Hepatocyte (in vitro differentiated cells): ENCODE measurements around the gene ASPDH. TPM values are rescaled to one million over a fixed set of nuclear protein-coding genes. Genes with fewer than 3 reads are reported as not detected.

Source experiments
- DNase-seq: peaks from one replicate; pipeline ENCODE4 v3.0.0-alpha.2; 2016; ENCODE audit warnings: low spot score
- H2AFZ ChIP-seq: fragments of 200-600 bp; sonication (generic); 2 replicates; pipeline ENCODE4 v1.6.0; 2016; ENCODE audit warnings: antibody characterized with exemption, mild to moderate bottlenecking
- H3K27ac ChIP-seq: fragments of 200-600 bp; sonication (generic); 2 replicates; pipeline ENCODE4 v1.5.1; 2016; ENCODE audit warnings: mild to moderate bottlenecking
- H3K27me3 ChIP-seq: fragments of 200-600 bp; sonication (generic); 2 replicates; pipeline ENCODE4 v1.6.1; 2016
- H3K36me3 ChIP-seq: fragments of 200-600 bp; sonication (generic); replicated peaks from 2 replicates; pipeline ENCODE4 v1.5.1; 2016; ENCODE audit warnings: low read depth; ENCODE audit not compliant: insufficient read depth
- H3K4me1 ChIP-seq: fragments of 200-600 bp; sonication (generic); 2 replicates; pipeline ENCODE4 v1.5.1; 2016; ENCODE audit warnings: mild to moderate bottlenecking, moderate library complexity; ENCODE audit not compliant: insufficient read depth
- H3K4me2 ChIP-seq: fragments of 200-600 bp; sonication (generic); 2 replicates; pipeline ENCODE4 v1.6.0; 2016
- H3K4me3 ChIP-seq: fragments of 200-600 bp; sonication (generic); 2 replicates; pipeline ENCODE4 v1.5.1; 2016; ENCODE audit warnings: mild to moderate bottlenecking
- H3K79me2 ChIP-seq: fragments of 200-600 bp; sonication (generic); 2 replicates; pipeline ENCODE4 v1.6.0; 2017; ENCODE audit warnings: mild to moderate bottlenecking
- H3K9me2 ChIP-seq: fragments of 200-600 bp; sonication (generic); replicated peaks from 2 replicates; pipeline ENCODE4 v1.6.0; 2017; ENCODE audit warnings: mild to moderate bottlenecking; ENCODE audit not compliant: insufficient read depth
- H3K9me3 ChIP-seq: fragments of 200-600 bp; sonication (generic); 2 replicates; pipeline ENCODE4 v1.5.1; 2016; ENCODE audit warnings: low read depth, mild to moderate bottlenecking
- H4K20me1 ChIP-seq: fragments of 200-600 bp; sonication (generic); 2 replicates; pipeline ENCODE4 v1.6.0; 2016; ENCODE audit warnings: mild to moderate bottlenecking; ENCODE audit not compliant: insufficient read depth, poor library complexity, severe bottlenecking
- CTCF ChIP-seq: fragments of 200-600 bp; sonication (generic); IDR thresholded peaks from 2 replicates; pipeline ENCODE4 v1.5.1; 2016; ENCODE audit warnings: antibody characterized with exemption, mild to moderate bottlenecking; ENCODE audit not compliant: poor library complexity
- EZH2 ChIP-seq: fragments of 200-600 bp; sonication (generic); IDR thresholded peaks from 2 replicates; pipeline ENCODE4 v1.6.1; 2016; ENCODE audit warnings: antibody characterized with exemption, mild to moderate bottlenecking, borderline replicate concordance
- EZH2phosphoT487 ChIP-seq: fragments of 200-600 bp; sonication (generic); IDR thresholded peaks from one replicate; pipeline ENCODE4 v1.6.1; 2018; ENCODE audit warnings: antibody characterized with exemption, mild to moderate bottlenecking, low read depth, moderate library complexity; ENCODE audit not compliant: unreplicated experiment, severe bottlenecking
- WGBS: methylation state at CpG from one replicate; pipeline ENCODE4 v1.1.6; 2016; ENCODE audit warnings: low lambda C conversion rate; ENCODE audit errors: missing lambda C conversion rate; 5-methylcytosine and 5-hydroxymethylcytosine counted together
- polyA plus RNA-seq: library from polyadenylated mRNA; unstranded; fragments of >200 nt; fragmentation: Nextera tagmentation; extraction: Ambion mirVana; gene quantifications from 2 replicates; pipeline ENCODE4 v1.2.1, GENCODE V29; 2016
- total RNA-seq: library from RNA; depleted of rRNA; stranded (reverse); fragments of >200 nt; gene quantifications from 2 replicates; pipeline ENCODE4 v1.2.3, GENCODE V29; 2014

Gene ASPDH
- total and polyA plus RNA-seq, 2 experiments from 2014 or later = 7.4 to 9.0 TPM

- WGBS = 73% methylated on average over 4 of the region's 7 CpGs
- Histone ChIP-seq H4K20me1 (no peaks in the 10 kb centered on the region), H3K4me2 (no peak overlapping the region), H3K79me2 (no peaks in the 10 kb centered on the region), H3K27me3 (peaks cover 21% of the 10 kb centered on the region), H3K4me1 (no peaks in the 10 kb centered on the region), H3K4me3 (no peak overlapping the region), H3K9me2 (no peaks in the 10 kb centered on the region), H2AFZ (no peak overlapping the region), H3K27ac (no peak overlapping the region), H3K36me3 (no peaks in the 10 kb centered on the region), H3K9me3 (no peaks in the 10 kb centered on the region)
- DNase-seq = no peak
- no peak for TF ChIP-seq EZH2
- TF ChIP-seq EZH2phosphoT487 = no peak
- no peak for TF ChIP-seq CTCF
Observed at GRCh38 chr19:50494186-50495019, 19.3 kb downstream of the ASPDH start.

- peaks cover 18% of the 10 kb centered on the region for H3K27me3 ChIP-seq
- DNase-seq = no peak
- no peak overlapping the region for H3K4me3 ChIP-seq
- H3K4me1 ChIP-seq = no peaks in the 10 kb centered on the region
- H3K36me3 ChIP-seq = no peaks in the 10 kb centered on the region
- no peaks in the 10 kb centered on the region for H3K9me3 ChIP-seq
- H3K27ac ChIP-seq = no peak overlapping the region
- no peaks in the 10 kb centered on the region for H3K9me2 ChIP-seq
- TF ChIP-seq EZH2phosphoT487 (no peak), EZH2 (no peak), CTCF (no peak)
- H2AFZ ChIP-seq = no peak overlapping the region
- 70% methylated on average over 7 of the region's 8 CpGs for WGBS
- H3K79me2 ChIP-seq = no peaks in the 10 kb centered on the region
- no peak overlapping the region for H3K4me2 ChIP-seq
- no peaks in the 10 kb centered on the region for H4K20me1 ChIP-seq
Observed at GRCh38 chr19:50493171-50493570, 20.5 kb downstream of the ASPDH start.

- TF ChIP-seq EZH2 (no peak), CTCF (no peak), EZH2phosphoT487 (no peak)
- 25% methylated on average over 9 of the region's 12 CpGs for WGBS
- no peaks in the 10 kb centered on the region for H3K36me3 ChIP-seq
- no peak overlapping the region for H3K27ac ChIP-seq
- H4K20me1 ChIP-seq = no peaks in the 10 kb centered on the region
- H3K79me2 ChIP-seq = no peaks in the 10 kb centered on the region
- H2AFZ ChIP-seq = no peak overlapping the region
- H3K4me3 ChIP-seq = no peak overlapping the region
- H3K27me3 ChIP-seq = peaks cover 18% of the 10 kb centered on the region
- H3K4me1 ChIP-seq = no peaks in the 10 kb centered on the region
- H3K9me3 ChIP-seq = no peaks in the 10 kb centered on the region
- H3K4me2 ChIP-seq = peak overlapping the region; percentile 51
- DNase-seq = no peak
- no peaks in the 10 kb centered on the region for H3K9me2 ChIP-seq
Observed at GRCh38 chr19:50492303-50493052, 21.2 kb downstream of the ASPDH start.
